ENCODE results near the gene INPP5B. TPM values are rescaled to one million over a fixed set of nuclear protein-coding genes. Genes with fewer than 3 reads are reported as not detected.

The INPP5B gene
- total RNA-seq (10 to 100 TPM; 27.9 to 35.8 (median 30.9) TPM), total RNA-seq (22.4 to 87.8 (median 46.4) reads per million in 29 experiments)
- 35.3 TPM for total RNA-seq (2013)

DNA sequence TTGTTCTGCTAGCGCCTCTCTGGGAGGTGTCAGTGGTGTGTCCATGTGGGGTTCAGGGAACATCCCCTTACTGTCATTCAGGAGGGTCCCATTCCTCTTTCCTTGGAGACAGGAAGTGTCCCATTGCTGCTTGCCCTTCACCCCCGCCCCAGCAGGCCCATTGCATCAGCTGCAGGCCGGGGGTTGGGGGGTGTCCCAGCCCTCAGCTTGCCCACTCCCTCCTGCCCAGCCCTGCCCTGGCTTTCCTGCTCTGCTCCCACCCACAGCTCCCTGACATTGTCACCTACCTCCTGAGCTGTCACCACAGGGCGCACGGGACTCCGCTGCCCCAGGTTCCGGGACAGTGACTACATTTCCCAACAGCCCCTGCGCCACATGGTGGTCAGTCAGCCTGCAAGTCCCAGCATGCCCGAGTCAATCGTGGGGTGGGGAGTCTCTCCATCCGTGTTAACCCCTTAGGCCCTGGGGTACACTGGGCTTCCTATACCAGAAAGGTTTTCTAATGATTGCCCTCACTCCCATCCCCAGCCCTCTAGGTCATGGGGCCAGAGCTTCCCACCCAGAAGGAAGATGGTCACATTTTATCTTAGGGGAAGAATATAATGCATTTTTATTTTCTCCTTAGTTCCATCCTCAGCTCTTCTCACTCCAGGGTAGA is at the start of gene INPP5B:
Gene INPP5B, minus strand, starts transcription at position 351 of the 658 bp plus-strand sequence. CDS start 745 bp downstream, outside the sequence.
- Histone ChIP-seq H3K27me3 (replicated peaks in 1 of 2; ENCODE audit: control insufficient read depth in 2 of 2, extremely low read depth in 1 of 2, insufficient read depth in 2 of 2, low read length in 1 of 2) (no peaks in the 10 kb centered on the region), H3K36me3 (ENCODE audit: control insufficient read depth in 2 of 2, extremely low read depth in 1 of 2, insufficient read depth in 1 of 2, low read length in 1 of 2) (no peaks in the 10 kb centered on the region), H3K4me1 (ENCODE audit: control insufficient read depth in 1 of 2, extremely low read depth in 1 of 2, insufficient read depth in 2 of 2, low read length in 2 of 2) (peaks cover 2 to 17% of the 10 kb centered on the region in 2 experiments), H3K27ac (ENCODE audit: low read length) (peak within 1 kb of the TSS; percentile 52), H3K4me3 (ENCODE audit: control insufficient read depth in 1 of 2, extremely low read depth in 1 of 2, low read length in 1 of 2) (peak within 1 kb of the TSS; percentile 48 to 67), H3K9me3 (no peaks in the 10 kb centered on the region)
- no peaks in the 10 kb centered on the region for H3K9me3 Mint-ChIP-seq
- H3K4me3 Mint-ChIP-seq: peak within 1 kb of the TSS; percentile 83 to 90 (median 86)
- H3K27ac Mint-ChIP-seq: peak within 1 kb of the TSS; percentile 86 to 93
- POLR2A ChIA-PET: interaction anchor here in 1 of 2 donors (0.6 to 0.7 kb wide), 2 partner anchors 31 to 392 kb away, joined by 3 read pairs; partner anchors contain the start of gene SNIP1
- DNase-seq (peak in 34 of 35 experiments; percentile 17 to 76 (median 50)), ATAC-seq (replicated peaks in 1 of 4) (peak; percentile 90 to 98 (median 96))
- H3K36me3 Mint-ChIP-seq: peaks cover 3% of the 10 kb centered on the region
- 33% methylated on average over 1 of the region's 11 CpGs for WGBS (ENCODE audit: insufficient coverage)
- H3K27me3 Mint-ChIP-seq: no peaks in the 10 kb centered on the region
- CTCF ChIA-PET: interaction anchor here in 1 of 2 donors (2.1 kb wide), 1 partner anchor 87 kb away, joined by 5 read pairs; the partner anchor contains the start of gene MTF1
- H3K4me1 Mint-ChIP-seq: peaks cover 13 to 15% (median 13%) of the 10 kb centered on the region in 3 donors

DNA sequence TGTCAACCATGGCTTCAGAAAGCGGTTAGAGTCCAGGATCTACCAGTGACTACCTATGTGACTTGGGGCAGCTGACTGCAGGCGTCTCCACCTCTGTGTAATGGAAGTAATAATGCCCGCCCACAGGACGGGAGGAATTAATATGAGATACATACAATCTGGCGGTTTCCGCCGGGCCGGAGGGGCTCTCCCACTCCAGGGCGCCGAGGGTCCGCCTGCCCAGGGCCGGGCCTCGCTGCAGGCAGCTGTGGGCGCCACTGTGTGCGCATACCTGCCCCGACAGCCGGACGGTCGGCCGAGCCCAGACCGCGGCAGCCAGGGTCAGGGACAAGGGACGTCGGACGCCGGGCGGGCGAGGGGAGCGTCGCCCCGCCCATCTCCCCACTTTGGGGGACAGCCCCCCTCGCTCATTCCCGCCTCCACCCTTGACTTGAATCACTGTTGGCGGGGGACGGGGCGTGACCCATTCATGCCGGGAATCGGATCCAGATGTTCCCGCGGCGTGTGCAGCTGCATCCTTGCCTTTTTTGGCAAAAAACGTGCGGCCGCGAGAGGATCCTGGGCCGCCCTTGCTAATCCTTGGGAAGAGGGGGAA is 49.0 kb upstream of the INPP5B start:
- Mint-ChIP-seq H3K27ac (peak overlapping the region; percentile 87 to 94), H3K27me3 (no peaks in the 10 kb centered on the region), H3K4me1 (peaks cover 16 to 43% (median 42%) of the 10 kb centered on the region in 3 donors), H3K4me3 (peak overlapping the region; percentile 56 to 76 (median 68)), H3K36me3 (no peaks in the 10 kb centered on the region), H3K9me3 (no peaks in the 10 kb centered on the region)
- 33% methylated on average over 42 of the region's 46 CpGs for WGBS (ENCODE audit: insufficient coverage)
- Histone ChIP-seq H3K4me1 (ENCODE audit: control insufficient read depth in 1 of 2, extremely low read depth in 1 of 2, insufficient read depth in 2 of 2, low read length in 2 of 2) (peaks cover 4 to 25% of the 10 kb centered on the region in 2 experiments), H3K27me3 (replicated peaks in 1 of 2; ENCODE audit: control insufficient read depth in 2 of 2, extremely low read depth in 1 of 2, insufficient read depth in 2 of 2, low read length in 1 of 2) (peaks cover 0 to 4% of the 10 kb centered on the region in 2 experiments), H3K27ac (ENCODE audit: low read length) (peak overlapping the region; percentile 40), H3K4me3 (ENCODE audit: control insufficient read depth in 1 of 2, extremely low read depth in 1 of 2, low read length in 1 of 2) (peak overlapping the region; percentile 51 to 66), H3K36me3 (ENCODE audit: control insufficient read depth in 2 of 2, extremely low read depth in 1 of 2, insufficient read depth in 1 of 2, low read length in 1 of 2) (peaks cover 0 to 2% of the 10 kb centered on the region in 2 donors), H3K9me3 (no peaks in the 10 kb centered on the region)
- DNase-seq (no peak), ATAC-seq (replicated peaks in 1 of 4) (peak in 1 of 4 experiments; percentile 54)
- ChIA-PET POLR2A (interaction anchor here in 1 of 2 donors (0.5 kb wide), 1 partner anchor 15 kb away, joined by 3 read pairs; no protein-coding TSS in a partner anchor), CTCF (interaction anchor here in 1 of 2 donors (0.6 kb wide), 1 partner anchor 16 kb away, joined by 3 read pairs; no protein-coding TSS in a partner anchor)

DNA sequence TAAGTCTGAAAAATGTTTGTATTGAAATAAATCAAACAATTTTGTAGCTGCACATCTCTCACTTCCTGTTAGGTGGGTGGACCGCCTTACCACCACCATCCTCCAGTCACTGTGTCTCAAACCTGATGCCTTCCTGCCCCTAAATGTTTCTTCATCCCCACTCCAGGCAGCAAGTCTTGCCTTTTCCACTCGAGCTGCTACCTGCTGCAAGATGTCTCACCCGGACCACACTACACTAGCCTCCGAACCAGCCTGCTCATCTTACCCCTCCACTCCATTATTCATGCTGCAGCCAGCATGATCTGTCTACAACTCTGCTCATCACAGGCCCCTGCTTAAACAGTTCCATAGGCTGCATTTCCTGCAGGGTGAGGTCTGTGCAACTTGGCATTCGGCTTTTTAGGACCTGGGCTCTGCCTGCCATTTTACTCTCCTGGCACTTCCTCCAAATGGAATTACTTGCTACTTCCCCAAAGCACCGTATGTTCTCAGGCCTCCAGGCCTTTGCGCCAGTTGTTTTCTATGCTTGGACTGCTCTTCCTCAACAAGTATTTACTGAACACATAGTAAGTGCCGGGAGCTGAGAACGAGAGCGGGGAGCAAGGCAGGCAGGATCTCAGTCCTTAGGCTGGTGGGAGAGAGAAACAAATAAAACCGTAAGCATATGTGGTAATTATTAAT is 48.2 kb upstream of the INPP5B start:
- peaks cover 19 to 39% (median 39%) of the 10 kb centered on the region in 3 donors for H3K4me1 Mint-ChIP-seq

DNA sequence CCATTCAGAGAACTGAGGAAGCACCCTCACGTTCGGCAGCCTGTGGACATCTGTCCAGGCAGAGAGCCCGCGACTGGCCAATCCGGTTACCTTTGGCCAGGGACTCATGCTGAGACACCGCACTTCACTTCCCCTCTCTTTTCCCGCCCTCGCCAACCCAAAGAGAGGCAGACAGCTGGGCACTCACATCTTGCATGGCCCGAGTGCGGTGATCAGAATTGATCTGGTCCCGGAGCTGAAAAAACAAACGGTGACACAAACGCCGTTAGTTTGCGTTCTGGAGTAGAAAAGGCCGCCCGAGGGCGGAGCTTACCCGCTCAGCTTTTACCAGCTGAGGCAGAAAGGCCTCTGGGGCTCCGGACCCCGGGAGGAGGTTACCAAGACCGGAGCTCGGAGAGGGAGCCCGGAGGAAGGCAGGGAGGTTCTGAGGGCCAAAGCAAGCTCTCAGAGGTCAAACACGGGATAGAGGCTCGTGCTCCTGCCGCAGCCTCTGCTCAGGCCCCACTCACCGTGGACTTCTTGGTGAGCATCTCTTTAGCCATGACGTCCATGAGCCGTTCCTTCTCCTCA is 42.6 kb upstream of the INPP5B start:
- H3K9me3 Mint-ChIP-seq: no peaks in the 10 kb centered on the region

More for the DNA sequence above, 48.2 kb upstream of the INPP5B start:
- Histone ChIP-seq H3K4me3 (ENCODE audit: control insufficient read depth in 1 of 2, extremely low read depth in 1 of 2, low read length in 1 of 2) (peak overlapping the region; percentile 51 to 66), H3K27ac (ENCODE audit: low read length) (peak overlapping the region; percentile 40), H3K4me1 (ENCODE audit: control insufficient read depth in 1 of 2, extremely low read depth in 1 of 2, insufficient read depth in 2 of 2, low read length in 2 of 2) (peaks cover 4 to 31% of the 10 kb centered on the region in 2 experiments), H3K36me3 (ENCODE audit: control insufficient read depth in 2 of 2, extremely low read depth in 1 of 2, insufficient read depth in 1 of 2, low read length in 1 of 2) (peaks cover 0 to 2% of the 10 kb centered on the region in 2 donors), H3K27me3 (replicated peaks in 1 of 2; ENCODE audit: control insufficient read depth in 2 of 2, extremely low read depth in 1 of 2, insufficient read depth in 2 of 2, low read length in 1 of 2) (peaks cover 0 to 4% of the 10 kb centered on the region in 2 experiments), H3K9me3 (no peaks in the 10 kb centered on the region)
- peak in 1 of 4 experiments; percentile 41 for ATAC-seq (replicated peaks in 1 of 4)
- ChIA-PET POLR2A (interaction anchor here in 1 of 2 donors (0.5 kb wide), 1 partner anchor 16 kb away, joined by 3 read pairs; no protein-coding TSS in a partner anchor), CTCF (interaction anchor here in 1 of 2 donors (0.7 kb wide), 1 partner anchor 61 kb away, joined by 3 read pairs; no protein-coding TSS in a partner anchor)
- no peaks in the 10 kb centered on the region for H3K27me3 Mint-ChIP-seq
- H3K36me3 Mint-ChIP-seq: no peaks in the 10 kb centered on the region
- no peaks in the 10 kb centered on the region for H3K9me3 Mint-ChIP-seq
- DNase-seq: peak in 1 of 35 experiments; percentile 17
- peak overlapping the region; percentile 56 to 76 (median 68) for H3K4me3 Mint-ChIP-seq
- WGBS (ENCODE audit: insufficient coverage): 46% methylated on average over 6 of the region's 11 CpGs
- H3K27ac Mint-ChIP-seq: peak overlapping the region; percentile 87 to 94

DNA sequence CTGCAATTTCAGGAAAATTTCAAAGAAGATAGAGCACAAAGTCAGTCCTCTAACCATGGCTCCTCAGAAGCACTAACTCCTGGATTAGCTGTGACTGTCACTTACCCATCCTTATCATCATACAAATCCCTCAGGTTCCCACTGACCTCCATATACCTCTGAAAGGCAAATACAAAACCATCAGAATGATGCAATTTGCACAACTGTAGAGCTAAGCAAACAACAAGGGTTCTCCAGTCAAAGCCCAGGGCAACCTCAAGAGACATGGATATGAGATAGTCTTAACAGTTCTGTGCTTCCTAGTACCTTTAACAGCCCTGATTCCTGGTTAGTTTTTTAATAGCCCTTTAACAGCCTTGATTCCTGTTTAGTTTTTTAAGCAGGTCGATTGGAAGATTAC is 40.8 kb upstream of the INPP5B start:
- H3K4me3 ChIP-seq (ENCODE audit: control insufficient read depth in 1 of 2, extremely low read depth in 1 of 2, low read length in 1 of 2): no peak overlapping the region
- peaks cover 2 to 13% of the 10 kb centered on the region in 2 experiments for H3K4me1 ChIP-seq (ENCODE audit: control insufficient read depth in 1 of 2, extremely low read depth in 1 of 2, insufficient read depth in 2 of 2, low read length in 2 of 2)
- DNase-seq: no peak
- Mint-ChIP-seq H3K27ac (peak overlapping the region in 1 of 2 donors; percentile 16), H3K4me1 (peaks cover 18 to 25% (median 25%) of the 10 kb centered on the region in 3 donors), H3K4me3 (peak overlapping the region in 2 of 3 donors; percentile 98 to 100), H3K36me3 (peaks cover 23% of the 10 kb centered on the region), H3K9me3 (no peaks in the 10 kb centered on the region), H3K27me3 (no peaks in the 10 kb centered on the region)
- CTCF ChIA-PET: no interaction called here
- POLR2A ChIA-PET: no interaction called here
- peaks cover 7 to 47% of the 10 kb centered on the region in 2 donors for H3K36me3 ChIP-seq (ENCODE audit: control insufficient read depth in 2 of 2, extremely low read depth in 1 of 2, insufficient read depth in 1 of 2, low read length in 1 of 2)
- no peak overlapping the region for H3K27ac ChIP-seq (ENCODE audit: low read length)
- no peaks in the 10 kb centered on the region for H3K9me3 ChIP-seq
- no peaks in the 10 kb centered on the region for H3K27me3 ChIP-seq (replicated peaks in 1 of 2; ENCODE audit: control insufficient read depth in 2 of 2, extremely low read depth in 1 of 2, insufficient read depth in 2 of 2, low read length in 1 of 2)
- no peak for ATAC-seq (replicated peaks in 1 of 4)
- WGBS (ENCODE audit: insufficient coverage): no CpG with 5 or more reads among the region's 1 CpG

More for the DNA sequence above, 42.6 kb upstream of the INPP5B start:
- Mint-ChIP-seq H3K4me1 (peaks cover 18 to 28% (median 26%) of the 10 kb centered on the region in 3 donors), H3K27me3 (no peaks in the 10 kb centered on the region), H3K4me3 (peak overlapping the region; percentile 87 to 100 (median 98)), H3K27ac (peak overlapping the region; percentile 94 to 95), H3K36me3 (peaks cover 17% of the 10 kb centered on the region)
- Histone ChIP-seq H3K27ac (ENCODE audit: low read length) (peak overlapping the region; percentile 35), H3K4me3 (ENCODE audit: control insufficient read depth in 1 of 2, extremely low read depth in 1 of 2, low read length in 1 of 2) (peak overlapping the region; percentile 87), H3K9me3 (no peaks in the 10 kb centered on the region), H3K36me3 (ENCODE audit: control insufficient read depth in 2 of 2, extremely low read depth in 1 of 2, insufficient read depth in 1 of 2, low read length in 1 of 2) (peaks cover 5 to 30% of the 10 kb centered on the region in 2 donors), H3K27me3 (replicated peaks in 1 of 2; ENCODE audit: control insufficient read depth in 2 of 2, extremely low read depth in 1 of 2, insufficient read depth in 2 of 2, low read length in 1 of 2) (no peaks in the 10 kb centered on the region), H3K4me1 (ENCODE audit: control insufficient read depth in 1 of 2, extremely low read depth in 1 of 2, insufficient read depth in 2 of 2, low read length in 2 of 2) (peaks cover 2 to 14% of the 10 kb centered on the region in 2 experiments)
- ChIA-PET POLR2A (no interaction called here), CTCF (interaction anchor here in 1 of 2 donors (0.6 to 2.4 kb wide), 4 partner anchors 20 to 30 kb away, joined by 3 to 10 read pairs (median 4); partner anchors contain the start of gene UTP11)
- WGBS (ENCODE audit: insufficient coverage): 2% methylated on average over 30 of the region's 30 CpGs
- ATAC-seq (replicated peaks in 1 of 4) (peak; percentile 40 to 54 (median 47)), DNase-seq (peak in 15 of 35 experiments; percentile 18 to 55 (median 29))
